Memory B cell (primary cell): Measurements from ENCODE around the gene PPEF2.
"Not testable (repeated sequence)": the region's sequence is repeated elsewhere in the genome, so short reads cannot be mapped to it uniquely, and the experiment has no call there.

ENCODE experiments used
- ATAC-seq: fragments of 150-1000 bp; cut with Tn5 transposase; 2 replicates; pipeline ENCODE4 v1.10.0; 2021; ENCODE audit warnings: low read depth, mild to moderate bottlenecking, moderate library complexity
- DNase-seq, 2 donors: peaks; one replicate each; pipeline ENCODE4 v3.0.0; 2022; ENCODE audit warnings: low spot score in 2 of 2
- H3K27ac Mint-ChIP-seq: one replicate; pipeline ENCODE4 v1.8.0; 2022; ENCODE audit warnings: mild to moderate bottlenecking, moderate library complexity, mixed read lengths
- H3K27me3 Mint-ChIP-seq: one replicate; pipeline ENCODE4 v1.8.0; 2022; ENCODE audit warnings: mixed read lengths
- H3K36me3 Mint-ChIP-seq: one replicate; pipeline ENCODE4 v1.8.0; 2022; ENCODE audit warnings: mild to moderate bottlenecking, mixed read lengths
- H3K4me1 Mint-ChIP-seq: one replicate; pipeline ENCODE4 v1.8.0; 2022; ENCODE audit warnings: mixed read lengths
- H3K4me3 Mint-ChIP-seq: one replicate; pipeline ENCODE4 v1.8.0; 2022; ENCODE audit warnings: mild to moderate bottlenecking, moderate library complexity, mixed read lengths
- H3K9me3 Mint-ChIP-seq: one replicate; pipeline ENCODE4 v1.8.0; 2022; ENCODE audit warnings: mixed read lengths

The PPEF2 gene

DNA sequence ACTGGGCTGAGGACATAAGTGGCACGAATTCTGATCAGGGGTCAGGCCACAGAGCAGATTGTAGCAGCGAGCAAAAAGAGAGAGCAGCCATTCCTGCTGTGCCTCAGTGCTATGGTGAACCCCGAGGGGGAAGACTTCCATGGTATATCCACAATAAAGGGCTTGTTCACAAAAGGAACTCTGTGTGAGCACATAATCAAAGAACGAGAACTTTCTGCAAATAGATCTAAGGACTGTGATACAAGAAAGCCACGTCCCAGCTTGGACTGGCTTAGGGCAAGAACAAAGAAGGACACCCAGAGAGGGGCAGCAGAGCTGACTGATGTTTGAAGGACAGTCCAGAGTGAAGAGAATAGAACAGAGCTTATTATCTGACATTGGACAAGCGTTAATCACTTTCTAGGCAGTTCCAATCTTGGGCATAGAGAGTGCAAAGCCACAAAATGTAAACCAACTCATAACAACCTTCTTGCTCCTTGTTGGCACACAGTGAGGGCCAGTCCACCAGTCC lies 24.0 kb downstream of the PPEF2 start:
- H3K9me3 Mint-ChIP-seq: no peaks in the 10 kb centered on the region
- H3K27me3 Mint-ChIP-seq: no peaks in the 10 kb centered on the region
- no peak overlapping the region for H3K27ac Mint-ChIP-seq
- DNase-seq: no peak
- ATAC-seq: no peak
- peaks cover 1% of the 10 kb centered on the region for H3K36me3 Mint-ChIP-seq
- no peaks in the 10 kb centered on the region for H3K4me1 Mint-ChIP-seq
- H3K4me3 Mint-ChIP-seq: no peak overlapping the region

DNA sequence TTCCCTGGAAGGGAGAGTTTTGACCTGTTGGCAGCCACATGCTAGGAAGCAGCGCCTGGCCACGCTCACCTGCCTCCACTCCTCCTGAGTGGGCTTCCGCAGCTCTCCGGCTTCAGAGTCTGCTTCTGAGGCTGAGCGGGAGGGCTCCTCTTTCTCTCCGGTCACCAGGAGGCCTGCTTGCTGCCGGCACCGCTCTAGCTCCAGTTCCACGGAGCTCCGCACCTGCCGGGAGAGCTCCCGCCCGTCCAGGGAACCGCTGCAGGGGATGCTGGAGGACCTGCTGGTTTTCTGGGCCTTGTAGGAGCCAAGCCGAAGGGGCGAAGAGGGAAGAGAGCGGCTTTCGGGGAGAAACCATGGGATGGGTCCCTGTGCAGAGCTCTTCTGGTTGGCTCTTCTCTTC lies 26.0 kb downstream of the PPEF2 start:
- Mint-ChIP-seq H3K27me3 (no peaks in the 10 kb centered on the region), H3K27ac (no peak overlapping the region), H3K36me3 (no peaks in the 10 kb centered on the region), H3K4me3 (no peak overlapping the region), H3K9me3 (no peaks in the 10 kb centered on the region), H3K4me1 (no peaks in the 10 kb centered on the region)
- no peak for ATAC-seq
- no peak for DNase-seq

DNA sequence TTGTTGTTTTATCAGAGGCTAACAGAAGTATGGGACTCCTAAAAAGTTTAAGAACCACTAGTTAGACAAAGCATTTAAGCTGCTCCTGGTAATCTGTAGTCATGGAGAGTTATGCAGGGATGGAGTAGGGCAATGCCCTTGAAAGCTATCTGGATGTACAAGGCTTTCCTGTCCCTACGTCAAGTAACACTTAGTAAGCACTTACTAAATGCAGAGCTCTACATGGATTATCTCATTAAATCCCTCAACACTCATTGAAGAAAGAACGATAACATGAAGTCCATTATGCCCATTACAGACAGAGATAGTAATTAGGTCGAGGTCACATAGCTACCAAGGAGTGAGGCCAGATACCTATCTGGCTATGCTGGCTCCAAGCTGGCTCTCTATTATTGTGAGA lies 33.2 kb downstream of the PPEF2 start:
- no peak for DNase-seq
- no peaks in the 10 kb centered on the region for H3K27me3 Mint-ChIP-seq
- H3K36me3 Mint-ChIP-seq: no peaks in the 10 kb centered on the region
- H3K4me3 Mint-ChIP-seq: no peak overlapping the region
- ATAC-seq: no peak
- no peaks in the 10 kb centered on the region for H3K4me1 Mint-ChIP-seq
- H3K9me3 Mint-ChIP-seq: no peaks in the 10 kb centered on the region
- no peak overlapping the region for H3K27ac Mint-ChIP-seq

DNA sequence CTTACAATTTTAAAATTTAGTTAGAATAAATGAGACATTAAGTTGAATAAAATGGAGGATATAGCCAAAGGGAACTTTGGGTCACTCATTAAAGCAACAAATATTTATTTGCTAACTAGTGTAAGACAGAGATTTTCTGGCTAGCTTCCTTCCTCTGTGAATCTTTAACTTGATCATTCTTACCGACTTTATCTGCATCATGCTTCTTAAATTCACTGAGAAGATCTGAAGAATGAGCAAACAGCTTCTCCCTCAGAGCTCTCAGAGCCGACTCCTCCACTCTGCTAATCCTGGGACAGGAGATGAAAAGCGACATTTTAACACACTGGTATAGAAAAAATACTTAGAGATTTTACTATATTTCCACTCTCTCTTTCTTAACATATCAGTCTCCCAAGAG lies 35.1 kb downstream of the PPEF2 start:
- Mint-ChIP-seq H3K27me3 (peaks cover 2% of the 10 kb centered on the region), H3K9me3 (no peaks in the 10 kb centered on the region), H3K27ac (no peak overlapping the region), H3K4me3 (no peak overlapping the region), H3K4me1 (no peaks in the 10 kb centered on the region), H3K36me3 (no peaks in the 10 kb centered on the region)
- ATAC-seq (no peak), DNase-seq (no peak)

GRCh38 chr4:75860606-75861005 lies 41.6 kb downstream of the PPEF2 start:
- DNase-seq: no peak
- Mint-ChIP-seq H3K9me3 (no peaks in the 10 kb centered on the region), H3K27me3 (peaks cover 2% of the 10 kb centered on the region), H3K36me3 (no peaks in the 10 kb centered on the region), H3K4me3 (no peak overlapping the region), H3K4me1 (no peaks in the 10 kb centered on the region), H3K27ac (no peak overlapping the region)
- no peak for ATAC-seq

DNA sequence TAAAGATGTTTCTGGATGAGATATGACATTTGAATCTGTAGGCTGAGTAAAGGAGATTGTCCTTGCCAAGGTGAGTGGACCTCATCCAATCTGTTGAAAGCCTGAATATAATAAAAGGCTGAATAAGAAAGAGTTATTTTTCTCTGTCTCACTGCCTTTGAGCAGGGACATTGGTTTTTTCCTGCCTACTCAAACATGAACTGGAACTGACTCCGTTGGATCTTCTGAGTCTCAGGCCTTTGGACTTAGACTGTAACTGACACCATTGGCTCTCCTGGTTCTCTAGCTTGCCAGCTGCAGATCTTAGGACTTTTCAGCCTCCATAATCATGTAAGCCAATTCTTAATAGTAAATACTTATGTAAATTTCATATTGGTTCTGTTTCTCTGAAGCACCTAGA lies 43.5 kb downstream of the PPEF2 start:
- H3K27me3 Mint-ChIP-seq: peaks cover 4% of the 10 kb centered on the region
- no peak for ATAC-seq
- H3K9me3 Mint-ChIP-seq: peaks cover 1% of the 10 kb centered on the region
- peaks cover 4% of the 10 kb centered on the region for H3K4me1 Mint-ChIP-seq
- H3K27ac Mint-ChIP-seq: no peak overlapping the region
- H3K36me3 Mint-ChIP-seq: no peaks in the 10 kb centered on the region
- DNase-seq: no peak
- no peak overlapping the region for H3K4me3 Mint-ChIP-seq

GRCh38 chr4:75849461-75849860 lies 52.8 kb downstream of the PPEF2 start:
- ATAC-seq (no peak), DNase-seq (no peak)
- no peak overlapping the region for H3K4me3 Mint-ChIP-seq
- H3K36me3 Mint-ChIP-seq: no peaks in the 10 kb centered on the region
- peaks cover 9% of the 10 kb centered on the region for H3K27me3 Mint-ChIP-seq
- H3K9me3 Mint-ChIP-seq: peaks cover 1% of the 10 kb centered on the region
- peaks cover 6% of the 10 kb centered on the region for H3K4me1 Mint-ChIP-seq
- peak overlapping the region; percentile 28 for H3K27ac Mint-ChIP-seq

DNA sequence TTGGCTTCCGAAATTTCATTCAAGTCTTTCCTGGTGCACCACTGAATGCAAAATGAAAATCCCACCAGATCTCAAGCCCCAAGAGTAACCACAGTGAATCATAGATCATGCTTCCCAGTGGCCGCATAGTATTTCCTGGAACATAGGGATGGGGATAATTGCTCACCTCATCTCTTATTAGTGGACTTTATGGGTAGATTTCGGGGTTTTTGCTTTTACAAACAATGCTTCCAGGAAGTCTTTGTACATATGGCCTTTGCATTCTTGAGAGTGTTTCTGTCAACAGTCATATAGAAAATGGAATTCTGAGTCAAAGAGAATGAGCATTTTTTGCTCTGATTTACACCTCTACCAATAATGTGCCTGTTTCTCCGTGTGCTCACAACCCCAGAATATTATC lies 53.4 kb downstream of the PPEF2 start:
- Mint-ChIP-seq H3K27me3 (peaks cover 9% of the 10 kb centered on the region), H3K36me3 (no peaks in the 10 kb centered on the region), H3K27ac (no peak overlapping the region), H3K4me3 (no peak overlapping the region), H3K9me3 (peaks cover under 1% of the 10 kb centered on the region), H3K4me1 (peaks cover 3% of the 10 kb centered on the region)
- no peak for DNase-seq
- ATAC-seq: no peak

DNA sequence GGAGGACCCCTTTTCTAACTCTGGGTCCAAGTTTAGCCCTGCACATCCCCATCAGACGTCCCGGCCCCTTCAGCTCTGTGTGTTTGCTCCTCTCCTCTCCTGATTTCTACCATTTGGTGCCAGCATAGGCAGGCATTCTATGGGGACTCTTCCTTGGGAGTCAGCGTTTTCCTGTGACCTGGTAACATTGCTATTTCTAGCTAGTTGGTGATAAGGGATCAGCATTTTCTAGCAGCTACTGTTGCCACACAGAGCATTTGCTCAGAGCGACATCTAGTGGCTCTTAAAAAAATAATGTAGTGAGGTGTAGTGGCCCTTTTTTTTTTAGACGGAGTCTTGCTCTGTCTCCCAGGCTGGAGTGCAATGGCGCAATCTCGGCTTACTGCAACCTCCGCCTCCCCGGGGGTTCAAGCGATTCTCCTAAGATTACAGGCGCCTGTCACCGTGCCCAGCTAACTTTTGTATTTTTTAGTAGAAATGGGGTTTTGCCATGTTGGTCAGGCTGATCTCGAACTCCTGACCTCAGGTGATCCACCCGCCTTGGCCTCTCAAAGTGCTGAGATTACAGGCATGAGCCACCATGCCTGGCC lies 54.0 kb downstream of the PPEF2 start:
- H3K27ac Mint-ChIP-seq, H3K4me1 Mint-ChIP-seq, H3K36me3 Mint-ChIP-seq, H3K27me3 Mint-ChIP-seq, H3K9me3 Mint-ChIP-seq, H3K4me3 Mint-ChIP-seq: not testable (repeated sequence)
- DNase-seq (peak; percentile 12 to 45), ATAC-seq (peak; percentile 86)

DNA sequence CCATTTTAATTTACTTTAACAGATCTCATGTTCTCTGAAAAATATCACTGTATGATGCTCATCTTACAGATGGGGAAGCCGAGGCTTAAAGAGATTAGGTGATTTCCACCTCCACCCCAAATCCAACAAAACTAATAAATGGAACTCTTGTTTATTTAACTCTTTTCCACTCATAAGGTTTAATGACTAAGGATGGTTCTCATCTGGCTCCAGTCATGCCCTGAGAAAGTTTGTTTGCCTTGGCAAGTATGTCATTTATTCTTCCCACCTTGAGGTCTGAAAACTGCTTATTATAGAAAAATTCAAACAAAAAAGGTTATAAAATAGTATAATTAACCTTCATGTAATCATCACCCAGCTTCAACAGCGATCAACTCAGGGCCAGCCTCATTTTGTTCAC lies 56.3 kb downstream of the PPEF2 start:
- H3K4me1 Mint-ChIP-seq: peaks cover 2% of the 10 kb centered on the region

DNA sequence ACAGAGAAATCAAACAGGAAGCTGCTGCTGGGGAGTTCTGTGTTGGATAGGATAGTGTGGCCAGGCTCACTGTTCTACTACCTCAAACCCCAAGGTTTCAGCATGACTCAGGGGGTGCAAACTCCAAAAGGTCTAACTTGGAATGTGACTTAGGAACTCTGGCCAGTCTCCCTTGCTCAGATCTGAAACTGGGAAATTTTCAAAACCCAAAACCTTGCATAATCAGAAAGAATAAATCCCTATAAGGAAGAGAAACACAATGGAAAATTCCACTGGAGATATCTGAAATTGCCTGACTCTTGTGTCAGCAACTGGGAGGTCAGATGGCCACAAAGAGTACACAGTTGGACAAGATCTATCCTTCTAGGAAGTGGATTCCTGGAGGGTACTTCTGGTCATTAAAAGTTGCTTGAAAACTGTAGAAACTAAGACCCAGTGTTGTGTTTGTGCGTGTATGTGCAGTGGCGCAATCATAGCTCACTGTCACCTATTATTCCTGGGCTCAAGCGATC lies 58.0 kb downstream of the PPEF2 start:
- ATAC-seq (no peak), DNase-seq (no peak)
- H3K27me3 Mint-ChIP-seq: peaks cover 2% of the 10 kb centered on the region
- no peak overlapping the region for H3K4me3 Mint-ChIP-seq
- no peak overlapping the region for H3K27ac Mint-ChIP-seq
- H3K36me3 Mint-ChIP-seq: no peaks in the 10 kb centered on the region
- no peaks in the 10 kb centered on the region for H3K9me3 Mint-ChIP-seq
- peaks cover 2% of the 10 kb centered on the region for H3K4me1 Mint-ChIP-seq

More for the DNA sequence above, 56.3 kb downstream of the PPEF2 start:
- ATAC-seq (no peak), DNase-seq (no peak)
- Mint-ChIP-seq H3K9me3 (no peaks in the 10 kb centered on the region), H3K27ac (no peak overlapping the region), H3K36me3 (no peaks in the 10 kb centered on the region), H3K4me3 (no peak overlapping the region), H3K27me3 (peaks cover 4% of the 10 kb centered on the region)

GRCh38 chr4:75843596-75843995 lies 58.7 kb downstream of the PPEF2 start:
- Mint-ChIP-seq H3K9me3 (no peaks in the 10 kb centered on the region), H3K4me3 (no peak overlapping the region), H3K4me1 (peaks cover 2% of the 10 kb centered on the region), H3K27ac (no peak overlapping the region), H3K27me3 (peaks cover 2% of the 10 kb centered on the region), H3K36me3 (no peaks in the 10 kb centered on the region)
- ATAC-seq (no peak), DNase-seq (no peak)

- Mint-ChIP-seq H3K9me3 (no peaks in the 10 kb centered on the region), H3K4me3 (no peak overlapping the region), H3K36me3 (no peaks in the 10 kb centered on the region), H3K4me1 (no peaks in the 10 kb centered on the region), H3K27ac (no peak overlapping the region), H3K27me3 (no peaks in the 10 kb centered on the region)
- ATAC-seq (no peak), DNase-seq (no peak)
Measured at GRCh38 chr4:75841641-75842520, 60.4 kb downstream of the PPEF2 start.

- H3K9me3 Mint-ChIP-seq: peaks cover 1% of the 10 kb centered on the region
Measured at GRCh38 chr4:75834772-75835154, 67.5 kb downstream of the PPEF2 start.

More at GRCh38 chr4:75834772-75835154, 67.5 kb downstream of the PPEF2 start:
- Mint-ChIP-seq H3K36me3 (no peaks in the 10 kb centered on the region), H3K27ac (no peak overlapping the region), H3K27me3 (no peaks in the 10 kb centered on the region), H3K4me3 (no peak overlapping the region), H3K4me1 (peaks cover 5% of the 10 kb centered on the region)
- DNase-seq: no peak
- no peak for ATAC-seq
